GM10266 (cell line): Measurements from ENCODE around the gene IPPK.
A peak's percentile ranks its signal among the peaks of the same experiment; 100 is the strongest.

Experiments used
- DNase-seq: peaks from one replicate; pipeline ENCODE4 v3.0.0; 2012; ENCODE audit errors: extremely low spot score
- CTCF ChIP-seq: IDR thresholded peaks from 2 replicates; pipeline ENCODE4 v1.5.1; 2012; ENCODE audit warnings: mild to moderate bottlenecking, low read depth; ENCODE audit not compliant: control insufficient read depth, insufficient read depth; ENCODE audit errors: missing control alignments

IPPK gene

GRCh38 chr9:92709954-92710353 is 40.0 kb upstream of the IPPK start:
- no peak for TF ChIP-seq CTCF
- no peak for DNase-seq

- TF ChIP-seq CTCF: no peak
- DNase-seq: no peak
Observed at GRCh38 chr9:92709240-92709639, 39.3 kb upstream of the IPPK start.

- DNase-seq: no peak
- no peak for TF ChIP-seq CTCF
Observed at GRCh38 chr9:92707530-92707929, 37.6 kb upstream of the IPPK start.

GRCh38 chr9:92706218-92706940 is 36.4 kb upstream of the IPPK start:
- TF ChIP-seq CTCF: peak; percentile 80
- peak; percentile 53 for DNase-seq

- no peak for DNase-seq
- TF ChIP-seq CTCF: no peak
Observed at GRCh38 chr9:92704528-92704927, 34.6 kb upstream of the IPPK start.

GRCh38 chr9:92696619-92697018 is 26.7 kb upstream of the IPPK start:
- no peak for TF ChIP-seq CTCF
- DNase-seq: no peak

- no peak for DNase-seq
- TF ChIP-seq CTCF: no peak
Observed at GRCh38 chr9:92686954-92687353, 17.0 kb upstream of the IPPK start.
